RWPE1 (cell line): ENCODE results near the gene UBALD2.
A peak's percentile ranks its signal among the peaks of the same experiment; 100 is the strongest.

ENCODE experiments used
- CTCF ChIA-PET: fragments of 350-600 bp; sonication (Branson Sonifier 250); formaldehyde crosslinking; extraction: SDS; loops from one replicate; lab custom pipeline; 2021; lab: Yijun Ruan, JAX
- POLR2A ChIA-PET: fragments of 400-600 bp; formaldehyde crosslinking; extraction: SDS; loops from one replicate; lab custom pipeline; 2020; ENCODE audit warnings: antibody characterized with exemption; ENCODE audit not compliant: low non-redundant PET; lab: Yijun Ruan, JAX
- DNase-seq: peaks from one replicate; pipeline ENCODE4 v3.0.0; 2012; ENCODE audit warnings: low spot score
- H3K27ac ChIP-seq: fragments of 450-650 bp; 2 replicates; pipeline ENCODE4 v1.5.1; 2017
- CTCF ChIP-seq: fragments of 450-650 bp; conservative IDR thresholded peaks from 2 replicates; pipeline ENCODE4 v1.5.1; 2017; ENCODE audit warnings: low read depth, mild to moderate bottlenecking

The UBALD2 gene

DNA sequence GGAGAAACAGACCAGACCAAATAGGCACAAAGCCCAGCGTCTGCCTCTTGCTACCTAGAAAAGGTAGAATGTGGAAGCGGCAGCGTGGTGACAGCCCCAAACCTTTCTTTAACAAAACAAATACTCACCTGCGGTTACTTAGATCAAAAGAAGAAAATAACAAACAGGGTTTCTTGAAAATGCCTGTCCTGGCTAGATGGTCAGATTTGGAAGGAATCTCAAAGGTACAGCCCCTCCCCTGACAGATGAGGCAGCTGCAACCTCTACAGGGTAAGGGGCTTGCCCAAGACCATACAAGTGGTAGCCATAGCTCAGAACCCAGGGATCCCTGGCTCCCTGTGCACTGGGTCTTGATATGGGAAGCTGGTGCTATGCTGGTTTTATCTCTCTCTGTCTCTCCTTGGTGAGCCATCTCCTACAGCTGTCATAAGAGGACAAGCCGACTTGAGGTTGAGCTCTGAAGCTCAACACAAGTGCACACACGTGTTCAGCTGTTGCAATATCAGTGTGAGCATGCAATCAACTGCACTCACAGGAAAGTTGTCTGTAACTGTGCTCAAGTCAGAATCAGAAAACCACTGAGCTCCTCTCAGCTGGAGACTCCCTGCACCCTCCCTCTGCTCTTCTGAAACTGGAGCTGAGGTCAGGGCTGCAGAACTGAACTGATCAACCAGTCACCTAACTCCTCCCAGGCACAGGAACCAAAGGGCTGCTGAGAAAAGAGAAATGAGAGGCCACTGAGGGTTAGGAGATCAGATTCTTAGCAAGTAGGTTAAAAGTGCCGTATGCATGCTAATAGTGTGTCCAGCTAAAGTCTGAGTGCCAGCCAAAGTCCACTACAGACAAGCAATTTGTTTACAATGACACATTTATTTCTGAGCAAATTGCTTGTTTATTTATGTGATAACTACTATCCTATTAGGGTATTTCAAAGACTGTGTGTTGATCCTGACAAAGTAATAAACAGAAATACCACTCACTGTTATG lies 18.8 kb upstream of the UBALD2 start:
- TF ChIP-seq CTCF, result no peak
- CTCF ChIA-PET, result interaction anchor here (0.5 to 3.0 kb wide), 5 partner anchors 33 to 1159 kb away, joined by 3 to 17 read pairs (median 3); no protein-coding TSS in a partner anchor
- DNase-seq, result no peak
- POLR2A ChIA-PET, result no interaction called here
- no peak overlapping the region for H3K27ac ChIP-seq

DNA sequence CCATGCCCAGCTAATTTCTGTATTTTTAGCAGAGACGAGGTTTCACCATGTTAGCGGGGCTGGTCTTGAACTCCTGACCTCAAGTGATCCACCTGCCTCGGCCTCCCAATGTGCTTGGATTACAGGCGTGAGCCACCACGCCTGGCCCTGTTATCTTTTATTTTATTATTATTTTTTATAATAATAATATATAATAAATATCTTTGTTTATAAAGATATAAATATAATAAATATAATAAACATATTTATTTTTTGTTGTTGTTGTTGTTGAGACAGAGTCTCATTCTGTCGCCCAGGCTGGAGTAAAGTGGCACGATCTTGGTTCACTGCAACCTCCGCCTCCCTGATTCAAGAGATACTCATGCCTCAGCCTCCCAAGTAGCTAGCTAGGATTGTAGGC lies 17.8 kb upstream of the UBALD2 start:
- H3K27ac ChIP-seq, result no peak overlapping the region
- ChIA-PET POLR2A (no interaction called here), CTCF (interaction anchor here (0.6 to 3.0 kb wide), 4 partner anchors 21 to 90 kb away, joined by 3 to 17 read pairs (median 4); no protein-coding TSS in a partner anchor)
- TF ChIP-seq CTCF, result no peak
- DNase-seq, result no peak

- no peak overlapping the region for H3K27ac ChIP-seq
- no peak; the same call in 1 of the 2 replicates for TF ChIP-seq CTCF
- no peak for DNase-seq
- ChIA-PET POLR2A (no interaction called here), CTCF (interaction anchor here (1.0 to 3.0 kb wide), 3 partner anchors 20 to 44 kb away, joined by 4 to 17 read pairs (median 6); no protein-coding TSS in a partner anchor)
These were observed 16.9 kb upstream of the UBALD2 start for GRCh38 chr17:76248013-76248782.

DNA sequence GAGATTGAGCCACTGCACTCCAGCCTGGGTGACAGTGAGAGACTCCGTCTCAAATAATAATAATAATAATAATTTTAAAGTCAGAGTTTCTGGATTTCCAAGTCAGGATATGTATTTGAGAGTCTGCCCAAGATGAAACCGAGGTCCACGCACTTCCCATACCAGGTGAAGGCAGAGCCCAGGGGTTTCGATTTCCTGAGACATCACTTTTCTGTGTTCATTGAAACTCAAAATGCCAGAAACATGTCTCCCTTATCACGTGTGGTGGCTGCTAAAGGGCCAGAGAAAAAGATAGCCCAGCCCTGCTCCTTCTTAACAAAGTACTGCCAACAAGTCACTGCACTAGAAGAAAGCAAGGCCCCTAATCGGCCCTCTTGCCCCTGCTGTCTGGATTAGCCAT lies 15.0 kb upstream of the UBALD2 start:
- DNase-seq, result no peak
- H3K27ac ChIP-seq, result no peak overlapping the region
- no peak for TF ChIP-seq CTCF
- CTCF ChIA-PET, result interaction anchor here (0.6 to 1.1 kb wide), 2 partner anchors 29 to 38 kb away, joined by 3 to 7 read pairs; no protein-coding TSS in a partner anchor
- POLR2A ChIA-PET, result no interaction called here

GRCh38 chr17:76251478-76252039 lies 13.6 kb upstream of the UBALD2 start:
- ChIA-PET CTCF (interaction anchor here (0.6 kb wide), 1 partner anchor 255 kb away, joined by 3 read pairs; no protein-coding TSS in a partner anchor), POLR2A (no interaction called here)
- H3K27ac ChIP-seq, result peak overlapping the region; percentile 42
- no peak for DNase-seq
- TF ChIP-seq CTCF, result no peak
